Endothelial cell of umbilical vein (primary cell): ENCODE data around the gene SGF29. TPM values are rescaled to one million over a fixed set of nuclear protein-coding genes. Genes with fewer than 3 reads are reported as not detected.

Source experiments
- BruUV-seq: library from RNA; stranded (reverse); fragments of 400-500 nt; replicated peaks from 2 replicates; lab custom pipeline; 2021; lab: Mats Ljungman, UMichigan
- CTCF ChIA-PET: fragments of 300-600, 350-600 bp; sonication (Branson Sonifier 250); formaldehyde crosslinking; loops from one replicate; lab custom pipeline; 2021; ENCODE audit warnings: antibody characterized with exemption, inconsistent platforms; lab: Charles Lee
- POLR2A ChIA-PET: fragments of 300-600, 350-600 bp; sonication (Branson Sonifier 250); formaldehyde crosslinking; loops from one replicate; lab custom pipeline; 2021; ENCODE audit warnings: antibody characterized with exemption, inconsistent platforms; lab: Charles Lee
- DNase-seq: peaks from one replicate; pipeline ENCODE4 v3.0.0-alpha.2; 2011; ENCODE audit warnings: low read depth, low spot score
- FAIRE-seq: peaks from 2 replicates; lab custom pipeline; 2011; peaks lifted over from hg19 to GRCh38; lab: Jason Lieb, UNC
- H2AFZ ChIP-seq: 2 replicates; pipeline ENCODE4 v1.6.0; 2012; ENCODE audit warnings: low read depth, low read length, control low read depth, inconsistent platforms
- H3K27ac ChIP-seq: 2 replicates; pipeline ENCODE4 v1.5.1; 2011; ENCODE audit warnings: low read depth, mild to moderate bottlenecking, control low read depth, low read length, moderate library complexity; ENCODE audit not compliant: insufficient read depth
- H3K27me3 ChIP-seq, 2 experiments: 2 replicates each; pipeline versions ENCODE4 v1.6.0 to v1.6.1; 2011; ENCODE audit warnings: low read length in 2 of 2, mixed read lengths in 1 of 2; ENCODE audit not compliant: control insufficient read depth in 2 of 2, insufficient read depth in 2 of 2
- H3K36me3 ChIP-seq, 2 experiments: 2 replicates in 1 of 2; 3 replicates in 1 of 2; pipeline ENCODE4 v1.5.1; 2011; ENCODE audit warnings: low read length in 2 of 2, mild to moderate bottlenecking in 1 of 2, moderate library complexity in 1 of 2; ENCODE audit not compliant: control insufficient read depth in 2 of 2, insufficient read depth in 2 of 2; ENCODE audit errors: extremely low read depth in 1 of 2
- H3K4me1 ChIP-seq: 3 replicates; pipeline ENCODE4 v1.5.1; 2011; ENCODE audit warnings: mild to moderate bottlenecking, low read length; ENCODE audit not compliant: control insufficient read depth, insufficient read depth; ENCODE audit errors: extremely low read depth
- H3K4me2 ChIP-seq: 2 replicates; pipeline ENCODE4 v1.6.1; 2011; ENCODE audit warnings: low read length, control low read depth, mixed read lengths; ENCODE audit not compliant: insufficient read depth
- H3K4me3 ChIP-seq, 3 experiments: fragments of 200-600 bp in 1 of 3; sonication (generic), shearing (Covaris generic) in 1 of 3; replicated peaks in 1 of 3; 2 replicates each; pipeline ENCODE4 v1.5.1; 2011 to 2016; ENCODE audit warnings: control low read depth in 3 of 3, low read length in 3 of 3, mild to moderate bottlenecking in 2 of 3, inconsistent platforms in 1 of 3, low read depth in 1 of 3, moderate library complexity in 1 of 3; ENCODE audit not compliant: insufficient read depth in 1 of 3
- H3K79me2 ChIP-seq: 2 replicates; pipeline ENCODE4 v1.6.0; 2012; ENCODE audit warnings: low read length, inconsistent platforms; ENCODE audit not compliant: control insufficient read depth, insufficient read depth
- H3K9ac ChIP-seq: replicated peaks from 2 replicates; pipeline ENCODE3; 2011; ENCODE audit warnings: low read length, control low read depth; ENCODE audit not compliant: insufficient read depth; ENCODE audit errors: extremely low read depth
- H3K9me1 ChIP-seq: replicated peaks from 3 replicates; pipeline ENCODE4 v1.6.0; 2011; ENCODE audit warnings: mild to moderate bottlenecking, low read length; ENCODE audit not compliant: control insufficient read depth, insufficient read depth; ENCODE audit errors: extremely low read depth
- H3K9me3 ChIP-seq: replicated peaks from 2 replicates; pipeline ENCODE4 v1.5.1; 2012; ENCODE audit warnings: low read length, inconsistent platforms; ENCODE audit not compliant: control insufficient read depth, insufficient read depth
- H4K20me1 ChIP-seq: replicated peaks from 2 replicates; pipeline ENCODE3; 2011; ENCODE audit warnings: mild to moderate bottlenecking, low read length; ENCODE audit not compliant: control insufficient read depth, insufficient read depth; ENCODE audit errors: extremely low read depth
- CTCF ChIP-seq, 2 donors: IDR thresholded peaks; 1 replicate in 1 of 2; 2 replicates in 1 of 2; pipeline ENCODE4 v1.5.1; 2011; ENCODE audit warnings: low read length in 2 of 2, mild to moderate bottlenecking in 2 of 2, moderate library complexity in 2 of 2, control low read depth in 1 of 2, inconsistent platforms in 1 of 2, low read depth in 1 of 2; ENCODE audit not compliant: insufficient read depth in 1 of 2; ENCODE audit errors: extremely low read depth in 1 of 2
- FOS ChIP-seq: IDR thresholded peaks from 2 replicates; pipeline ENCODE4 v1.6.1; 2011; ENCODE audit warnings: mild to moderate bottlenecking, low read length, moderate library complexity, borderline replicate concordance; ENCODE audit not compliant: insufficient read depth
- GATA2 ChIP-seq: IDR thresholded peaks from 2 replicates; pipeline ENCODE4 v1.7.0; 2011; ENCODE audit warnings: low read depth, mild to moderate bottlenecking, moderate library complexity, mixed read lengths, low read length; ENCODE audit not compliant: insufficient read length, insufficient read depth
- JUN ChIP-seq: IDR thresholded peaks from 2 replicates; pipeline ENCODE4 v1.6.1; 2011; ENCODE audit warnings: borderline replicate concordance, low read depth; ENCODE audit not compliant: insufficient read length, insufficient read depth
- MAX ChIP-seq: IDR thresholded peaks from 2 replicates; pipeline ENCODE4 v1.6.1; 2011; ENCODE audit not compliant: insufficient read depth, insufficient read length
- MYC ChIP-seq: IDR thresholded peaks from one replicate; pipeline ENCODE4 v1.6.1; 2011; ENCODE audit warnings: mild to moderate bottlenecking, low read depth, low read length
- POLR2A ChIP-seq: IDR thresholded peaks from 2 replicates; pipeline ENCODE4 v1.6.1; 2012; ENCODE audit warnings: low read depth, mild to moderate bottlenecking, control low read depth, low read length
- POLR2AphosphoS5 ChIP-seq: IDR thresholded peaks from 2 replicates; pipeline ENCODE4 v1.6.1; 2012; ENCODE audit warnings: low read depth, mild to moderate bottlenecking, control low read depth, low read length, moderate library complexity; ENCODE audit not compliant: insufficient read depth
- dilution Hi-C: fragments of 300-500 bp; cut with MboI; formaldehyde crosslinking; loops from one replicate; pipeline ENCODE4 v1.15.0; 2019; ENCODE audit warnings: low sequenced_read_pairs; ENCODE audit not compliant: extremely low pct_ligation_motif_present
- intact Hi-C: fragments of 100-400 bp; cut with micrococcal nuclease; formaldehyde crosslinking; loops from one replicate; pipeline ENCODE4 v1.10.0; 2022
- polyA plus RNA-seq, 4 experiments: library from polyadenylated mRNA; depleted of rRNA in 3 of 4; stranded (reverse) in 3 of 4; unstranded in 1 of 4; fragments of >200 nt; gene quantifications; 2 replicates each; pipeline versions ENCODE4 v1.2.1 to v1.2.3, GENCODE V29; 2011 to 2012; ENCODE audit warnings: missing spikeins in 1 of 4
- total RNA-seq: library from RNA; stranded (reverse); gene quantifications from 2 replicates; pipeline ENCODE4 v1.2.3, GENCODE V29; 2021

The SGF29 gene
- total and polyA plus RNA-seq, 2 donors (not counting 3 experiments of a cell fraction or from before 2014, with no cell fraction given): 3.4 to 12.0 TPM

GRCh38 chr16:28569021-28569420 is 15.3 kb downstream of the SGF29 start:
- no peak for TF ChIP-seq POLR2AphosphoS5
- TF ChIP-seq FOS: no peak
- TF ChIP-seq CTCF (IDR thresholded peaks at IDR 0.05; ENCODE audit: extremely low read depth in 1 of 2, insufficient read depth in 1 of 2, low read depth in 1 of 2, low read length in 2 of 2): no peak
- TF ChIP-seq POLR2A: no peak
- TF ChIP-seq GATA2: no peak
- no peak for TF ChIP-seq MAX
- TF ChIP-seq MYC: no peak
- TF ChIP-seq JUN: no peak
- no peaks in the 10 kb centered on the region for H3K4me1 ChIP-seq
- no peaks in the 10 kb centered on the region for H3K9me3 ChIP-seq
- DNase-seq: no peak
- no peak for FAIRE-seq
- no TSS peak for BruUV-seq
- no peak overlapping the region for H3K27ac ChIP-seq
- ChIA-PET POLR2A (no interaction called here), CTCF (interaction anchor here (0.6 kb wide), 1 partner anchor 59 kb away, joined by 3 read pairs; no protein-coding TSS in a partner anchor)
- H3K4me2 ChIP-seq: no peak overlapping the region
- H3K9ac ChIP-seq: no peak overlapping the region
- H3K27me3 ChIP-seq: no peaks in the 10 kb centered on the region
- H3K36me3 ChIP-seq: no peaks in the 10 kb centered on the region
- dilution Hi-C loops: no loop called here
- intact Hi-C loops: no loop called here
- H2AFZ ChIP-seq: no peak overlapping the region
- H4K20me1 ChIP-seq: no peaks in the 10 kb centered on the region
- no peak overlapping the region for H3K4me3 ChIP-seq
- no peaks in the 10 kb centered on the region for H3K79me2 ChIP-seq
- H3K9me1 ChIP-seq: no peaks in the 10 kb centered on the region
